PC-3 (cell line): ENCODE measurements around the gene HPSE2.

Source experiments
- CTCF ChIP-seq: fragments of 300-600 bp; sonication (generic); conservative IDR thresholded peaks from 2 replicates; pipeline ENCODE4 v1.5.1; 2017; ENCODE audit warnings: antibody characterized with exemption, low read depth, mild to moderate bottlenecking, low read length
- EZH2phosphoT487 ChIP-seq: fragments of 300-600 bp; sonication (generic); IDR thresholded peaks from 2 replicates; pipeline ENCODE4 v1.6.1; 2018; ENCODE audit warnings: mild to moderate bottlenecking, antibody characterized with exemption, low read length, borderline replicate concordance

- TF ChIP-seq CTCF (no peak), EZH2phosphoT487 (no peak)
Measured at GRCh38 chr10:98567391-98568133, 668.1 kb downstream of the HPSE2 start.
